GM18858 (cell line): ENCODE measurements around the gene PXDC1.
A peak's percentile ranks its signal among the peaks of the same experiment; 100 is the strongest.
"Not testable (repeated sequence)": the region's sequence is repeated elsewhere in the genome, so short reads cannot be mapped to it uniquely, and the experiment has no call there.

ENCODE experiments used
- ATAC-seq: cut with Tn5 transposase; IDR thresholded peaks from one replicate; pipeline ENCODE4 v1.9.1; 2021; ENCODE audit not compliant: unreplicated experiment

The PXDC1 gene

GRCh38 chr6:3762852-3763251 is 11.3 kb upstream of the PXDC1 start:
- ATAC-seq = no peak

- ATAC-seq = no peak
These were observed 10.8 kb upstream of the PXDC1 start for GRCh38 chr6:3762359-3762758.

DNA sequence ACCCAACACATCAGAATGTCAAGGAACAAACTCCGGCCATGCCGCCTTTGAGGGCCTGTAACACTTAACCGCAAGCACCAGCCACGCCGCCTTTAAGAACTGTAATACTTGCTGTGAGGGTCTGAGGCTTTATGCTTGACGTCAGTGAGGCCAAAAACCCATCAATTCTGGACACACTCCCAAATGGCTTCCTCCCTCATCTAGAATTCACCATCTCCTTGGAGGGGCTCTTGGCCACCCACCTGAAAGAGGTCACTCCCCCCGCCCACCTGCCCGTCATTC is 10.4 kb upstream of the PXDC1 start:
- no peak for ATAC-seq

GRCh38 chr6:3759646-3760232 is 8.2 kb upstream of the PXDC1 start:
- ATAC-seq = no peak

DNA sequence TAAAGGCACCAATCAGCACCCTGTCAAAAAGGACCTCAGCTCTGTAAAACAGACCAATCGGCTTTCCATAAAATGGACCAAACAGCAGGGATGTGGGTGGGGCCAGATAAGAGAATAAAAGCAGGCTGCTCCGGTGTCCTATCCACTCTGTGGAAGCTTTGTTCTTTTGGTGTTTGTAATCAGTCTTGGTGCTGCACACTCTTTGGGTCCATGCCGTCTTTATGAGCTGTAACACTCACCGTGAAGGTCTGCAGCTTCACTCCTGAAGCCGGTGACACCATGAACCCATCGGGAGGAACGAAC is 7.3 kb upstream of the PXDC1 start:
- ATAC-seq = no peak

DNA sequence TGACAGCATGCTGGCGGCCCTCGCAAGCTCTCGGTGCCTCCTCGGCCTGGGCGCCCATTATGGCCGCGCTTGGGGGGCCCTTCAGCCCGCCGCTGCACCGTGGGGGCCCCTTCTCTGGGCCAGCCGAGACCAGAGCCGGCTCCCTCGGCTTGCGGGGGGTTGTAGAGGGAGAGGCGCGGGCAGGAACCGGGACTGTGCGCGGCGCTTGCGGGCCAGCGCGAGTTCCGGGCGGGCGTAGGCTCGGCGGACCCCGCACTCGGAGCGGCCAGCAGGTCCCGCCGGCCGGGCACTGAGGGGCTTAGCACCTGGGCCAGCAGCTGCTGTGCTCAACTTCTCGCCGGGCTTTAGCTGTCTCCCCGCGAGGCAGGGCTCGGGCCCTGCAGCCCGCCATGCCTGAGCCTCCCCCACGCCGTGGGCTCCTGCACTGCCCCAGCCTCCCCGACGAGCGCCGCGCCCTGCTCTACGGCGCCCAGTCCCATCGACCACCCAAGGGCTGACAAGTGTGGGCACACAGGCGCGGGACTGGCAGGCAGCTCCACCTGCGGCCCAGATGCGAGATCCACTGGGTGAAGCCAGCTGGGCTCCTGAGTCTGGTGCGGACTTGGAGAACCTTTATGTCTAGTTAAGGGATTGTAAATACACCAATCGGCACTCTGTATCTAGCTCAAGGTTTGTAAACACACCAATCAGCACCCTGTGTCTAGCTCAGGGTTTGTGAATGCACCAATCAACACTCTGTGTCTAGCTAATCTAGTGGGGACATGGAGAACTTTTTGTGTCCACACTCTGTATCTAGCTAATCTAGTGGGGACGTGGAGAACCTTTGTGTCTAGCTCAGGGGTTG is 6.7 kb upstream of the PXDC1 start:
- not testable (repeated sequence) for ATAC-seq

DNA sequence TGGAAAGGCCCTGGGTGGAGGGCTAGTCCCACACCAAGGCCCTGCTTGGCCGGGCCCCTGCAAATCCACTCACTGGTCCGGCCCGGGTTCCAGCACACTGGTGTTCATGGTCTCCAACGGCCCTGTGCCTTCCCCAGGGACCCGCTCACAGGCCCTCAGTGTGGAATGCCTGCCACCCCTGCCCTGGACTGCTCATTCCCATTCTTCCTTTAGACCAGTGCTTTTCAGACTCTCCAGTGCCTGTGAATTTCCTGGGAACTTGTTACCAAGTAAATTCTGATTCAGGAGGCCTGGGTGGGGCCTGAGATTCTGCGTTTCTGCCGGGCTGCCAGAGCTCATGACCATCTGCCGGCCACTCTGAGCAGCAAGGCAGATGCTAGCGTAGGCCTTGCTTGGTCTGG is 5.7 kb upstream of the PXDC1 start:
- no peak for ATAC-seq

DNA sequence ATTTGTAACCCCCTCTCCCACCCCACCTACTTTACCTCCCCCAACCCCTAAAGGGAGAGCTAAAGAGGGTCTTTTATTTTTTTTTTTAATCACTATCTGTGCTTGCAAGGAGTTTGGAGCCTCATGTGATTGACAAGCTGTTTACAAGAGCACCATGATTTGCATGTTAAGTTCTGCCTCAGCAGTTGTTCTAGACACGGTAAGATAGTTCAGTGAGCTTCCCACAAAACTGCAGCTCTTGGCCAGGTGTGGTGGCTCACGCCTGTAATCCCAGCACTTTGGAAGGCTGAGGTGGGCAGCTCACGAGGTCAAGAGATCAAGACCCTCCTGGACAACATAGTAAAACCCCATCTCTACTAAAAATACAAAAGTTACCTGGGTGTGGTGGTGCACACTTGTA is 5.0 kb upstream of the PXDC1 start:
- no peak for ATAC-seq

DNA sequence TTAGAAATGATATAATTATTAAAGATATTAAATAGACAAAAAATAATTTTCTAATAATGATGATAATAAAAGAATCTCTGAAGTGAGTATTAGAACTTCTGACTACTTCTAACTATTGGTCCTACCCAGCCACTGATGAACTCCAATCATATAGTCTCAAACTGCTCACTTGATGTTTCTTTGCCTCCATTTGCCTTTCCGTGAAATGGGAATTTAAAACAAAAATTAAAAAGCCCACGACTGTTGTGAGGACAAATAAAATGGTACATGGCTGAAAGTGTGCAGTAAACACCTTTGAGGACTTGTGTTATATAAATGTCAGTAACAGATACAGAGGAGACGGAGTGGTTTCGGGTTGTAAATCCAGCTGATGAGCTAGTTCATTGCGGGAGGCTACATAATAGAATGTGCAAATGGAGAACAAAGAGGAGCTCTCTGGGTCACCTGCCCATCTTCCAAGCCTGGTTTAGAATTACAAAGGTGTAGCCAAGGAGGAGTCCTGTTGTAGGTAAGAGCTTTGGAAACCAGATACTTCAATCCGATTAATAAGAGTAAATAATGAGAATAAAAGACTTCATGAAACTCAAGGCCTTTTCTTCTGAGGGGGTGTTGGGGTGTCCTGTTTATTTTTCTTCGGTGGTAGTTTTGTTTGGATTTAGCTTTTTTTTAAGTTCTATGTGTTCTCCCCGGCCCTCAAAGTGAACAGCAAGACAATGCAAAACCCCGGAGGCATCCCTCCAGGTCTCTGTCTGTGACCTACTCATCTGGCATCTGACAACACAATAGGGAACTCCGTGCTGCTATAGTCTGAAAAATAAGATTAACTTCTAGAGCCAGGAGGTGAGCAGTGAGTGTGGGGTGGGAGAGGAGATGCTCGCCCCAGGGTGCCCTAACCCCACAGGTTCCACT is 4.4 kb upstream of the PXDC1 start:
- no peak for ATAC-seq

- no peak for ATAC-seq
These were observed 3.3 kb upstream of the PXDC1 start for GRCh38 chr6:3754776-3755175.

- ATAC-seq = not testable (repeated sequence)
These were observed 2.7 kb upstream of the PXDC1 start for GRCh38 chr6:3754032-3754725.

GRCh38 chr6:3753228-3753835 is 1.8 kb upstream of the PXDC1 start:
- no peak for ATAC-seq

- ATAC-seq = no peak
These were observed 1.2 kb upstream of the PXDC1 start for GRCh38 chr6:3752531-3753227.

DNA sequence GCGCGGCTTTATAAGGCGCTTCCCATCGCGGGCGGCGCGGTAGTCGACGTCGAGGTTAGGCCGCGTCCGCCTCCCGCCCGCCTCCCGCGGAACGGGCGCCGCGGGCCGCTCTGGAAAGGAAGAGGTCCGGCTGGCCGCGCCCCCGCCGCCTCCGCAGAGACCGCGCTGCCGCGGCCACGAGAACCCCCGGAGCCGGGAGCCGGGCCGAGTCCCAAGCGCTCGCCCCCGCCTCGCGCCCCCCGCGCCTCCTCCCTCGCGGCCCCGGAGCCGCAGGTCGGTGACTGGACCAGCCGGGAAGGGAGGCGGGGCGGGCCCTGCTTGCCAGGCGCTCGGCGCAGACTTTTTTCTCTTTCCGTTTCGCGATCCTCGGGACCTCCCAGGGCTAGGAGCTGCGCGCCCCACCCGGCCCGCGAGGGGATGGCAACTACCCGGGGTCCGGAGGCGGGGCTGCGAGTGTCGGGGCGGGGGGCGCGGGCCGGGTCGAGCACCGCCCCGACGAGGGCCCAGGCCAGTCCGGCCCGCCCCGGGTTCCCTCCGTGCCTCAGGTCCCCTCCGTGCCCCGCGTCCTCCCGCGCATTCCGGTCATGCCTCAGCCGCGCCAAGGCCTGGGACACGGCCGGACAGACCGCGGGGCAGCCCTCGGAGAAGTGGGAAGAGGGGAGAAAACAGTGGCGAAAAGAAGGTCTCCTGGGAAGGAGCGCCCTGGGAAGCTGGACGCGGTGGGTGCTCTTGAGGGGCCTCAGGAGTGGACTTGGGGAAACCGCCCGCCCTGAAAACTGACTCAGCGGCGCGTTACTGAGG is 417 bp upstream of the PXDC1 start:
- peak; percentile 43 for ATAC-seq

- no peak for ATAC-seq
These were observed 1.0 kb downstream of the PXDC1 start for GRCh38 chr6:3750317-3751076.

DNA sequence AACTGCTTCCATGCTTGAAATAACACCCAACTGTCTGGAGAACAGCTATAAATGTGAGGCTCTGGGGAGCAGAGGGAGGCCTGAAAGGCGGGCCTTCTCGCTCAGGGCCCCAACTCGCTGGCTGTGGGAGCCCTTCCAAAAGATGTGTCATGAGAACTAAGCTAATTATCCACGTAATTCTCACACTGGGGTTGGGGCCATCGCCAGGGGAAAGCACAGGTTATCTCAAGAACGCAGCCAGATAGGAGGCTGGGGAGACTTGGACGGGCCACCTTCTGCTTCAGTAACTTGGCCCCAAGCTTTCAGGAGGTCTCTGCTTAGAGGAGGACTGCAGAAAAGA is 1.6 kb downstream of the PXDC1 start:
- ATAC-seq = no peak

- ATAC-seq = no peak
These were observed 2.3 kb downstream of the PXDC1 start for GRCh38 chr6:3749067-3749841.
